Astrocyte (in vitro differentiated cells and primary cell): Measurements from ENCODE around the gene LRRC4C.

ENCODE experiments used
- CTCF ChIP-seq: IDR thresholded peaks from 2 replicates; pipeline ENCODE4 v1.5.1; 2011; ENCODE audit warnings: low read depth, mild to moderate bottlenecking, inconsistent platforms, low read length, moderate library complexity; ENCODE audit not compliant: insufficient read depth
- EZH2 ChIP-seq: IDR thresholded peaks from 2 replicates; pipeline ENCODE4 v1.6.1; 2012; ENCODE audit warnings: mild to moderate bottlenecking, low read length, inconsistent platforms; ENCODE audit not compliant: insufficient read depth

GRCh38 chr11:41044747-41045146 is 414.7 kb downstream of the LRRC4C start:
- TF ChIP-seq CTCF (no peak), EZH2 (no peak)
